CD4-positive, alpha-beta T cell treated with Interleukin-6 at 100 ng/mL for 8 hours (primary cell): ENCODE results near the gene USP49.

Source experiments
- DNase-seq: peaks from one replicate; pipeline ENCODE4 v3.0.0-alpha.2; 2020; ENCODE audit warnings: mixed read lengths, low spot score

Gene USP49

DNA sequence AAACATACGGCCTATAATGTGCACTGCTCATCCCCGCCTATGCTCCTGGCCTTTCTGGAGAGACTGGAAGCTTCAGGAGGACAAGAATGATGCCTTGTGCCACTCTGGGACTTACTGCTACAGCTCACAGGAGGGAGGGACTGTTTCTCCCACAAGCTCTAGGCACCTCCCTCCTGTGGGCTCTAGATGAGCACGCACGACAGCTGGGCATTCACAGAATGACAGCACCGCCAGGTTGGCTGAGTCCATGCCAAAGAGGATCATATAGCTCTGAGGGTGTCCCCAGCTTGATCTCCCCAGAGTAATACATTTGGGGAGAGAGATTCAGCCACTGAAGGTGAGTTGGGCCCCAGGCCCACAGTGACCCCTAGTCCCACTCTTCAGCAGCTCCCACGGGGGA, 137.9 kb downstream of the USP49 start:
- DNase-seq, result no peak

GRCh38 chr6:41756354-41756753, 138.8 kb downstream of the USP49 start:
- no peak for DNase-seq

- DNase-seq, result no peak
These were observed 139.3 kb downstream of the USP49 start for GRCh38 chr6:41755895-41756294.

DNA sequence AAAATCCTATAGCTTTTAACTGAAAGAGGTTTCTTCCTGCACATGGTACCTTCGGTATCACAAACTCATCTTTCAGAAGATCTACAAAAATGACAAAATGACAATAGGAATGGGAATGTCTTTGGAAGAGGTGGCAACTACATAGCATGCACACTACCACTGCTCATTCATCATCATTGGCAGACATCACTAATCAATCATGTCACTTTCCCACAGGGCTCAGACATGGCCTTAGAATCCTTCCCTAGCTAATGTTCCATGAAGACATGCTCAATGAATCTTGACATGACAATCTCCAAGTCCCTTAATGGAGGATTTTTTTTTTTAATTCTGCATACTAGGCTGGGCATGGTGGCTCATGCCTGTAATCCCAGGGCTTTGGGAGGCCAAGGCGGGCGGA, 144.8 kb downstream of the USP49 start:
- no peak for DNase-seq

GRCh38 chr6:41748542-41748941, 146.6 kb downstream of the USP49 start:
- no peak for DNase-seq

- DNase-seq, result no peak
These were observed 147.1 kb downstream of the USP49 start for GRCh38 chr6:41748102-41748477.

GRCh38 chr6:41747256-41748101, 147.7 kb downstream of the USP49 start, which contains the start of gene PGC:
TSS of gene PGC (minus strand) at chr6:41747397. CDS start at chr6:41747334, 63 bp downstream.
- no peak for DNase-seq

GRCh38 chr6:41746107-41746506, 149.1 kb downstream of the USP49 start:
- no peak for DNase-seq

DNA sequence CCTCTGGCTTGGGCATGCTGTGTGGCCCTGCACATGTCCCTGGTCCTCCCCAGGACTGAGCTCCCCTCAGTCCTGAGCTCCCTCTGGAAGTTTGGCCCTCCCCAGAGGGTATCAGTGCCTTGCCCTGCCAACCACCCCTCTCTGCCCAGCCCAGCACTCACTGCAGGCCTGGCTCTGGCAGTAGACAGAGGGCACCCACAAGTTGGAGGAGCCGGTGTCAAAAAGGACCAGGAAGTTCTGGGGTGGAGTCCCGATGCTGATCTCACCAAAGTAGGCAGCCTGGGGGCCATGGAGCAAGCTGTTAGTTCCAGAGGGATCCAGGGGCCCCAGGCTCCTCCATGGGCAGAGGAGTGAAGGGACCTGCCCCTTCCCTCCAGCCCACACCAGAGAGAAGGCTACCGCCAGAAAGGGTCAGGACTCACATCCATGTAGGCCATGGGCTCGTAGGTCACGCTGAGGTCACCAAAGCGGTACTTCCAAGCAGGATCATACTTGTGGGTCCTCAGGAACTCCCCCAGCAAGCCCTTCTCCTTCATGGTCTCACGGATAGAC, 150.9 kb downstream of the USP49 start:
- DNase-seq, result no peak

- DNase-seq, result no peak
These were observed 151.6 kb downstream of the USP49 start for GRCh38 chr6:41743406-41744235.

- DNase-seq, result no peak
These were observed 153.3 kb downstream of the USP49 start for GRCh38 chr6:41741625-41742490.

GRCh38 chr6:41740366-41741162, 154.6 kb downstream of the USP49 start:
- DNase-seq, result no peak
